HG03558 (cell line): ENCODE results near the gene EMX2.
"Not testable (repeated sequence)": the region's sequence is repeated elsewhere in the genome, so short reads cannot be mapped to it uniquely, and the experiment has no call there.

Experiments
- ATAC-seq: cut with Tn5 transposase; IDR thresholded peaks from one replicate; pipeline ENCODE4 v1.9.1; 2021; ENCODE audit warnings: moderate number of reproducible peaks; ENCODE audit not compliant: unreplicated experiment; ENCODE audit errors: extremely low read depth

Gene EMX2

GRCh38 chr10:117554241-117554814, 11.8 kb downstream of the EMX2 start:
- ATAC-seq = no peak

- no peak for ATAC-seq
These were observed 12.5 kb downstream of the EMX2 start for GRCh38 chr10:117555017-117555416.

- ATAC-seq = no peak
These were observed 13.3 kb downstream of the EMX2 start for GRCh38 chr10:117555863-117556262.

GRCh38 chr10:117556356-117556755, 13.8 kb downstream of the EMX2 start:
- ATAC-seq = no peak

GRCh38 chr10:117559712-117560111, 17.2 kb downstream of the EMX2 start:
- no peak for ATAC-seq

- ATAC-seq = no peak
These were observed 18.4 kb downstream of the EMX2 start for GRCh38 chr10:117560942-117561341.

- ATAC-seq = no peak
These were observed 19.7 kb downstream of the EMX2 start for GRCh38 chr10:117562220-117562619.

- ATAC-seq = no peak
These were observed 20.6 kb downstream of the EMX2 start for GRCh38 chr10:117562896-117563737.

GRCh38 chr10:117563780-117564179, 21.2 kb downstream of the EMX2 start:
- ATAC-seq = no peak

- ATAC-seq = no peak
These were observed 22.5 kb downstream of the EMX2 start for GRCh38 chr10:117565068-117565467.

GRCh38 chr10:117568334-117568733, 25.8 kb downstream of the EMX2 start:
- ATAC-seq = no peak

GRCh38 chr10:117569610-117570390, 27.3 kb downstream of the EMX2 start:
- no peak for ATAC-seq

- no peak for ATAC-seq
These were observed 28.3 kb downstream of the EMX2 start for GRCh38 chr10:117570880-117571279.

GRCh38 chr10:117574498-117575146, 32.1 kb downstream of the EMX2 start:
- no peak for ATAC-seq

- no peak for ATAC-seq
These were observed 35.9 kb downstream of the EMX2 start for GRCh38 chr10:117578490-117578889.

GRCh38 chr10:117578999-117579590, 36.5 kb downstream of the EMX2 start:
- no peak for ATAC-seq

GRCh38 chr10:117581961-117582360, 39.4 kb downstream of the EMX2 start:
- ATAC-seq = no peak

- not testable (repeated sequence) for ATAC-seq
These were observed 42.3 kb downstream of the EMX2 start for GRCh38 chr10:117584831-117585230.

- no peak for ATAC-seq
These were observed 44.5 kb downstream of the EMX2 start for GRCh38 chr10:117587036-117587435.
